ENCODE data around the gene CD274. TPM values are rescaled to one million over a fixed set of nuclear protein-coding genes. Genes with fewer than 3 reads are reported as not detected.

Gene CD274
- total and polyA plus RNA-seq, 9 donors, result 0.57 to 6.7 (median 1.5) TPM

- Histone ChIP-seq H3K27ac (no peak overlapping the region), H3K4me1 (ENCODE audit: insufficient read depth) (no peaks in the 10 kb centered on the region), H3K9me3 (no peaks in the 10 kb centered on the region), H3K27me3 (no peaks in the 10 kb centered on the region), H3K4me3 (no peak overlapping the region), H3K36me3 (no peaks in the 10 kb centered on the region)
- no peak for TF ChIP-seq CTCF (IDR thresholded peaks at IDR 0.05)
- TF ChIP-seq EP300 (IDR thresholded peaks at IDR 0.05), result no peak
- no peak for TF ChIP-seq POLR2A (IDR thresholded peaks at IDR 0.05)
- WGBS, 3 donors, result 88 to 93% (median 92%) methylated on average over 5 of the region's 5 CpGs
- DNase-seq, result no peak
- intact Hi-C loops (cut with DNase I), result loop anchor here in 1 of 4 donors (2.0 kb wide), 1 partner anchor 18 kb away; no protein-coding TSS in a partner anchor
Measured at GRCh38 chr9:5486988-5487387, 36.6 kb downstream of the CD274 start.

GRCh38 chr9:5488221-5489008, 38.1 kb downstream of the CD274 start:
- Histone ChIP-seq H3K27me3 (no peaks in the 10 kb centered on the region), H3K36me3 (no peaks in the 10 kb centered on the region), H3K4me3 (no peak overlapping the region), H3K4me1 (ENCODE audit: insufficient read depth) (no peaks in the 10 kb centered on the region), H3K27ac (no peak overlapping the region), H3K9me3 (no peaks in the 10 kb centered on the region)
- TF ChIP-seq CTCF (IDR thresholded peaks at IDR 0.05) (no peak), POLR2A (IDR thresholded peaks at IDR 0.05) (no peak)
- intact Hi-C loops (cut with DNase I), result no loop called here
- DNase-seq, result no peak
- WGBS, 3 donors, result 86 to 89% (median 88%) methylated on average over 9 of the region's 9 CpGs

GRCh38 chr9:5489630-5490490, 39.5 kb downstream of the CD274 start:
- WGBS, 3 donors, result 90 to 94% (median 92%) methylated on average over 9 of the region's 9 CpGs
- Histone ChIP-seq H3K36me3 (no peaks in the 10 kb centered on the region), H3K27me3 (no peaks in the 10 kb centered on the region), H3K4me1 (ENCODE audit: insufficient read depth) (no peaks in the 10 kb centered on the region), H3K4me3 (no peak overlapping the region), H3K27ac (no peak overlapping the region), H3K9me3 (no peaks in the 10 kb centered on the region)
- no peak for DNase-seq
- TF ChIP-seq CTCF (IDR thresholded peaks at IDR 0.05) (no peak), POLR2A (IDR thresholded peaks at IDR 0.05) (no peak), EP300 (IDR thresholded peaks at IDR 0.05) (no peak)
- intact Hi-C loops (cut with DNase I), result no loop called here

- WGBS, 3 donors, result 47 to 93% (median 84%) methylated on average over 1 of the region's 1 CpG
- H3K4me3 ChIP-seq, result no peak overlapping the region
- no peaks in the 10 kb centered on the region for H3K4me1 ChIP-seq (ENCODE audit: insufficient read depth)
- intact Hi-C loops (cut with DNase I), result no loop called here
- no peak overlapping the region for H3K27ac ChIP-seq
- H3K36me3 ChIP-seq, result no peaks in the 10 kb centered on the region
- no peaks in the 10 kb centered on the region for H3K27me3 ChIP-seq
- no peak for DNase-seq
- H3K9me3 ChIP-seq, result no peaks in the 10 kb centered on the region
- TF ChIP-seq POLR2A (IDR thresholded peaks at IDR 0.05), result no peak
- TF ChIP-seq CTCF (IDR thresholded peaks at IDR 0.05), result no peak
Measured at GRCh38 chr9:5492965-5493678, 42.8 kb downstream of the CD274 start.
